Stomach (tissue), 4 donors: ENCODE data around the gene PCYT2.

Experiments used
- CTCF ChIP-seq, 7 experiments: fragments of 450-650 bp in 4 of 7; fragments of 200-600 bp in 3 of 7; sonication (generic) in 3 of 7; IDR thresholded peaks; one replicate each; pipeline ENCODE4 v1.5.1; 2016 to 2019; ENCODE audit warnings: antibody characterized with exemption in 7 of 7, control low read depth in 2 of 7, mild to moderate bottlenecking in 1 of 7
- EP300 ChIP-seq: sonication (generic); formaldehyde crosslinking; IDR thresholded peaks from one replicate; pipeline ENCODE4 v1.6.1; 2017; ENCODE audit warnings: antibody characterized with exemption

DNA sequence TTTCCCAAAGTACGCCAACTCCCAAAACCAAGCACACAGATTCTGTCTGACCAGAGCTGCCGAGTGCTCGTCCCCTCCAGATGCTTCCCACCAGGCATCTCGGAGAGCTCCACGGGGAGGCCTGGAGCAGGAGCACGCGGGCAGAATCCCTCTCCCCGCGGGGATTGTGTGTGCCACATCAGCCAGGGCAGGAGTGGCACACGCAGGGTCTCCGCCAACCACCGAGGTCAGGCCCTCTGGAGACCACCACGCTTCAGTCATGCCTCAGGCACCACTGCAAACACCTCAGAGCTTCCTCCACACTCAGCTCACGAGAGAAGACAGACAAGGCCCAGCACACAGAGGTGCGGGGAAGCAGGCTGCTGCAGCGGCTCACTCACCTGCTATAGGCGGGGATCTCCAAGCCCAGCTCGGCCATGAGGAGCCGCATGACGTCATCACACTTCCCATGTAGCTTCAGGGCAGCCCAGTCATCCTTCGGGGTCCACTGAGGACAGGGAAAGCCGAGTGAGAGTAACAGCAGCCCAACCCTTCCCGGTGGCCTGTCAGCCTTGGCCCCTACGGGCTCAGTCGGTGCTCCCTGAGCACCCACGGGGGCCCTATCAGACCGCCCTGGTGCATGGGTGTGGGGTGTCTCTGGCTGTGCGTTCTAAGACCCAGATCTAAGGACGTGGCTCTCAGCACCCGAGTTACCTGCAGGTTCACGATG, 2.3 kb upstream of the PCYT2 start:
- TF ChIP-seq EP300 (no peak), CTCF (IDR thresholded peaks at IDR 0.05) (no peak)
